Mesodermal cell (in vitro differentiated cells): ENCODE results near the gene RPS29.

Experiments used
- H3K27ac ChIP-seq: 2 replicates; pipeline ENCODE4 v1.7.0; 2013; ENCODE audit warnings: mild to moderate bottlenecking, low read depth, low read length, moderate library complexity; ENCODE audit not compliant: severe bottlenecking
- H3K36me3 ChIP-seq: 2 replicates; pipeline ENCODE4 v1.7.1; 2013; ENCODE audit warnings: mild to moderate bottlenecking, low read length, moderate library complexity; ENCODE audit not compliant: control insufficient read depth, insufficient read depth
- H3K4me1 ChIP-seq: one replicate; pipeline ENCODE4 v1.7.1; 2013; ENCODE audit warnings: mild to moderate bottlenecking, low read length; ENCODE audit not compliant: insufficient read depth, control insufficient read depth, poor library complexity, severe bottlenecking
- H3K4me3 ChIP-seq: 2 replicates; pipeline ENCODE4 v1.7.0; 2013; ENCODE audit warnings: low read length, control low read depth, mild to moderate bottlenecking; ENCODE audit not compliant: insufficient read depth, poor library complexity, severe bottlenecking; ENCODE audit errors: extremely low read depth
- H3K9me3 ChIP-seq: 2 replicates; pipeline ENCODE4 v1.7.1; 2013; ENCODE audit warnings: mild to moderate bottlenecking, low read length, moderate library complexity; ENCODE audit not compliant: control insufficient read depth
- WGBS, 2 experiments: methylation state at CpG; one replicate each; pipeline ENCODE4 v1.1.5; 2013; ENCODE audit warnings: missing lambda C conversion rate in 2 of 2; ENCODE audit not compliant: insufficient coverage in 2 of 2; 5-methylcytosine and 5-hydroxymethylcytosine counted together

The RPS29 gene

GRCh38 chr14:49579841-49580240 is 6.3 kb downstream of the RPS29 start:
- Histone ChIP-seq H3K4me1 (no peaks in the 10 kb centered on the region), H3K4me3 (no peak overlapping the region), H3K27ac (no peak overlapping the region), H3K9me3 (no peaks in the 10 kb centered on the region), H3K36me3 (peaks cover 78% of the 10 kb centered on the region)
- WGBS, 2 experiments: 100% methylated on average over 1 to 2 of the region's 2 CpGs

GRCh38 chr14:49578141-49578540 is 8.0 kb downstream of the RPS29 start:
- H3K36me3 ChIP-seq: peaks cover 80% of the 10 kb centered on the region
- no peak overlapping the region for H3K27ac ChIP-seq
- no peak overlapping the region for H3K4me3 ChIP-seq
- no CpG with 5 or more reads among the region's 1 CpG for WGBS, 2 experiments
- H3K4me1 ChIP-seq: no peaks in the 10 kb centered on the region
- H3K9me3 ChIP-seq: no peaks in the 10 kb centered on the region

GRCh38 chr14:49574038-49574437 is 12.1 kb downstream of the RPS29 start:
- H3K27ac ChIP-seq: no peak overlapping the region
- peaks cover 78% of the 10 kb centered on the region for H3K36me3 ChIP-seq
- H3K9me3 ChIP-seq: peaks cover 10% of the 10 kb centered on the region
- no CpG with 5 or more reads among the region's 5 CpGs for WGBS, 2 experiments
- no peaks in the 10 kb centered on the region for H3K4me1 ChIP-seq
- no peak overlapping the region for H3K4me3 ChIP-seq

GRCh38 chr14:49569281-49569680 is 16.9 kb downstream of the RPS29 start:
- Histone ChIP-seq H3K27ac (no peak overlapping the region), H3K9me3 (peaks cover 10% of the 10 kb centered on the region), H3K4me3 (no peak overlapping the region), H3K4me1 (no peaks in the 10 kb centered on the region), H3K36me3 (peaks cover 36% of the 10 kb centered on the region)
- 78 to 96% methylated on average over 1 to 3 of the region's 3 CpGs for WGBS, 2 experiments

GRCh38 chr14:49566714-49567113 is 19.5 kb downstream of the RPS29 start:
- H3K27ac ChIP-seq: no peak overlapping the region
- no peaks in the 10 kb centered on the region for H3K4me1 ChIP-seq
- H3K36me3 ChIP-seq: peaks cover 11% of the 10 kb centered on the region
- peaks cover 9% of the 10 kb centered on the region for H3K9me3 ChIP-seq
- 89 to 93% methylated on average over 11 of the region's 12 CpGs for WGBS, 2 experiments
- H3K4me3 ChIP-seq: no peak overlapping the region

- no peak overlapping the region for H3K27ac ChIP-seq
- H3K36me3 ChIP-seq: no peaks in the 10 kb centered on the region
- no peaks in the 10 kb centered on the region for H3K4me1 ChIP-seq
- 91 to 100% methylated on average over 4 of the region's 6 CpGs for WGBS, 2 experiments
- no peak overlapping the region for H3K4me3 ChIP-seq
- H3K9me3 ChIP-seq: peaks cover 2% of the 10 kb centered on the region
Measured at GRCh38 chr14:49559979-49560768, 26.0 kb downstream of the RPS29 start.

- no peak overlapping the region for H3K4me3 ChIP-seq
- H3K4me1 ChIP-seq: peaks cover 3% of the 10 kb centered on the region
Measured at GRCh38 chr14:49553892-49554291, 32.3 kb downstream of the RPS29 start.

GRCh38 chr14:49553106-49553505 is 33.1 kb downstream of the RPS29 start:
- Histone ChIP-seq H3K27ac (no peak overlapping the region), H3K9me3 (no peaks in the 10 kb centered on the region), H3K36me3 (no peaks in the 10 kb centered on the region), H3K4me1 (peaks cover 3% of the 10 kb centered on the region), H3K4me3 (no peak overlapping the region)

More at GRCh38 chr14:49553892-49554291, 32.3 kb downstream of the RPS29 start:
- Histone ChIP-seq H3K36me3 (no peaks in the 10 kb centered on the region), H3K9me3 (no peaks in the 10 kb centered on the region), H3K27ac (no peak overlapping the region)
- WGBS, 2 experiments: 59 to 62% methylated on average over 3 of the region's 3 CpGs

GRCh38 chr14:49551569-49551968 is 34.6 kb downstream of the RPS29 start:
- WGBS, 2 experiments: 67 to 86% methylated on average over 1 of the region's 2 CpGs
- Histone ChIP-seq H3K4me3 (no peak overlapping the region), H3K4me1 (peaks cover 3% of the 10 kb centered on the region), H3K36me3 (no peaks in the 10 kb centered on the region), H3K9me3 (no peaks in the 10 kb centered on the region), H3K27ac (no peak overlapping the region)

- no CpG with 5 or more reads among the region's 5 CpGs for WGBS, 2 experiments
- no peaks in the 10 kb centered on the region for H3K9me3 ChIP-seq
Measured at GRCh38 chr14:49550286-49551184, 35.6 kb downstream of the RPS29 start.

GRCh38 chr14:49549881-49550280 is 36.3 kb downstream of the RPS29 start:
- Histone ChIP-seq H3K27ac (no peak overlapping the region), H3K4me1 (peaks cover 6% of the 10 kb centered on the region), H3K4me3 (no peak overlapping the region), H3K36me3 (no peaks in the 10 kb centered on the region), H3K9me3 (no peaks in the 10 kb centered on the region)
- 67 to 79% methylated on average over 2 of the region's 4 CpGs for WGBS, 2 experiments

More at GRCh38 chr14:49550286-49551184, 35.6 kb downstream of the RPS29 start:
- no peak overlapping the region for H3K27ac ChIP-seq
- no peaks in the 10 kb centered on the region for H3K36me3 ChIP-seq
- H3K4me3 ChIP-seq: no peak overlapping the region
- peaks cover 4% of the 10 kb centered on the region for H3K4me1 ChIP-seq
